ENCODE results near the gene HSPB9.

DNA sequence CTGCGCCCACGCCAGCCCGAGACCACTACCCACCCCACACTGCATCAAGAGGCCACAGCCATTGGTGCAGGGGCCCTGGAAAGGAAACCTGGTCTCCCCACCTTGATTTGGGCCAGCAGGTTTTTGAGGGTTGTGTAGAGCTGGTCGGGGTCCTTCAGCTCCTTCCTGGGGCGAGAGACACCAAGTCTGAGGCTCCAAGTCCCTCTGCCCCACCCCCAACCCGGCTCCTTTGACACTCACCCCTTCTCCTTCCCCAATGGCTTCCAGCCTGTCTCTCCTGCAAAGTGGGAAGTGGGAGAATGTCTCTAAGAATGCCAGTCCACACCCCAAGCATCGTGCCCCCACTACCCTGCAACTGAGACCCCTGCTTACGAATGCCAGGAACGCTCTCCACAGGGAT lies 8.5 kb upstream of the HSPB9 start:
- no peak for TF ChIP-seq CTCF (conservative IDR thresholded peaks at IDR 0.05; ENCODE audit: low read depth, low read length)
- no peak for TF ChIP-seq EZH2 (IDR thresholded peaks at IDR 0.05; ENCODE audit: borderline replicate concordance, low read depth, low read length, poor library complexity, severe bottlenecking)
